SH-SY5Y (cell line): ENCODE results near the gene PSD4.

ENCODE experiments used
- GATA2 ChIP-seq: IDR thresholded peaks from 2 replicates; pipeline ENCODE4 v1.6.1; 2011; ENCODE audit warnings: mild to moderate bottlenecking, low read depth, low read length
- GATA3 ChIP-seq: IDR thresholded peaks from 2 replicates; pipeline ENCODE4 v1.6.1; 2011; ENCODE audit warnings: low read depth, mild to moderate bottlenecking, low read length, moderate library complexity

Gene PSD4

DNA sequence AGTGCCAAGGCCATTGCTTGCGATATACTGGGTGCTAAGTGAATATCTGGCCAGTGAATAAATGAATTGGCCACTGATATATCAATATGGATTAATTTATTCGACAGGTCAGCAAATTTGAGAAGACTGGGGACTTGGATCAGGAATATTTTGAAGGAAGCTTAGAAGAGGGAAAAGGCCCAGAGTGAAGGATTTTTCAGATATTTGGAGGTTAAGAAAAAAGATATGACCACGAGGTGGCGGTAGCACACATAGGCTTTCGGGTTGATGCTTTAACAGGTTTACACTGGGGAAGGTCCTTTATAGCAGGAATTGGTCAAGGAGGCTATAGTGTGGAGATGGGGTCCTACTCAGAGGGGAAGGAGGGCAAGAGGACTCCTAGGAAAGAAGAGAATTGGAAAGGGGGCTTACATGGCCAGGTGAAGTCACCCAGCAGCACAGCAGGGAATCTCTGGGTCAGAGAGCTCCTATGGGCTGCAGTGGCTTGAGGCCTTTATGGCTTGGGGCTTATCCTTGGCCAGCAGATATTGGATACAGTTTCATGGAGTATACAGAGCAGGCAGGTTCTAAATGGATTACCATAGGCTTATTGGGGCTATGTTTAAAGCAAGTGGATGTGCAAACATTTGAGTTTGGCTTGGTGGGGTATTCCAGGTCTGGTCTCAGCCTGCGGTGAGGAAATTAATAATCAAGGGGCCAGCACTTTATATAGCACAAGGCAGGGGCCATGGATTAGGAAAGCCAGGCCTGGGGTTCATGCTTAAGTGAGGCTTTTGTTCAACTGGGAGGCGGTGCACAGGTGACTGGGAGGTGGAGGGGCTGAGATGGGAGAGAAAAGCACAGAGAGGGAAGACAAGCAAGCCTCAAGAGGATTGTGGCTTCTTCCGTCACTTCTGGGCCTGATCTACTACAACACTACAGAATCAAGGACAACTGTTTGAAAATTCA is 36.7 kb upstream of the PSD4 start:
- no peak for TF ChIP-seq GATA3
- TF ChIP-seq GATA2: no peak

DNA sequence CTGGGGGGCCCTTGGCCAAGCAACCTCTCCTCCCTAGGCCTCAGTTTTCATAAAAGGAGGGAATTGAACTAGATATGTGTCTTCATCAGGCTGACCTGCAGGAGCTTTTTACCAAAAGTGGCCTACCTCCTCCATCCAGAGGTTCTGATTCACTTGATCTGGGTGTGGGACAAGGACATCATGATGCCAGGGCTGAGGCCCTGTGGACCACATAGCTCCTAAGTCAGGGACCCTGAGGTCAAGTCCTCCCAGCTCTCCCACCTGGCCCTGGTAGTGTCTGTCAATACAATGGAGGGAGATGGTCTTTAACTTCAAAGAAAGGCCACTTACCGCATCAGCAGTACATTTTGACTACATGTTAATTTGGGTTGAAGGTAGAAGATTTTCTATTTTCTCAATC is 35.9 kb upstream of the PSD4 start:
- TF ChIP-seq GATA2 (no peak), GATA3 (no peak)

DNA sequence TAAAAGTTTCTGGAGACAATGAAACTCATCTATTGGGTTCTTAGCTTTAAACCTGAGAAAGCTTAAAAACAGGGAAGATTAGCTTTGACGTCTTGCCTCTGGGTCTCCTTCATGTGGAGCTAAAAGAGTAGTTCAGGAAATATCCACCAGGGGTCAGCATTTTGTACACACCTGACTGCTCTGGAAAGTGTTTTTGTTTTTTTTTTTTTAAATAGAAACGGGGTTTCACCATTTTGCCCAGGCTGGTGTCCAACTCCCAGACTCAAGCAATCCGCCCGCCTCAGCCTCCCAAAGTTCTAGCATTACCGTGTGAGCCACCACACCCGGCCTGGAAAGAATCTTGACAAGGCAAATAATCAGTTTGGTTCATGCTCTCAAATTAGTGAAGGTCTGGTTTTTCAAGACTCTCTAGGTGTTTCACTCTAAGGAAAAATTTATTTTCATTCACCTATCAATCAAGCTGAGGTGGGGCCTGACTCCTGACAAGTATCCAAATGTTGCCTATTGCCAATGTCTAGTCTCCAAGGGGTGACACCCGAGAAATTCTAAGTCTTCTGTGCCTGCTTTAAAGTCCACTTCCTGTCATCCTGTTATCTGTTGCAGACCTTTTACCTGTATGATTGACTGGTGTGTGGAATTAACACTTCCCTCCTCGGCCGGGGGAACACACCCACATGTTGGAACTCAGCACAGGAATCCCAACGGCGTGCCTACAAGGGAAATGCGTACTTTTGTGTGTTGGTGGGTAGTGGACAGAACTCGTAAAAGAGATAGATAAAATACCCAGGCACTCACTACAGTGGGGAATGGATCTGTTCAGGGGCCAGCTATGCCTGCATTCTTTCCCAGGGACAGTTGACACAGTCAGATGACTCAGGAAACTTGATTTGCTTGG is 35.1 kb upstream of the PSD4 start:
- no peak for TF ChIP-seq GATA3
- TF ChIP-seq GATA2: no peak

DNA sequence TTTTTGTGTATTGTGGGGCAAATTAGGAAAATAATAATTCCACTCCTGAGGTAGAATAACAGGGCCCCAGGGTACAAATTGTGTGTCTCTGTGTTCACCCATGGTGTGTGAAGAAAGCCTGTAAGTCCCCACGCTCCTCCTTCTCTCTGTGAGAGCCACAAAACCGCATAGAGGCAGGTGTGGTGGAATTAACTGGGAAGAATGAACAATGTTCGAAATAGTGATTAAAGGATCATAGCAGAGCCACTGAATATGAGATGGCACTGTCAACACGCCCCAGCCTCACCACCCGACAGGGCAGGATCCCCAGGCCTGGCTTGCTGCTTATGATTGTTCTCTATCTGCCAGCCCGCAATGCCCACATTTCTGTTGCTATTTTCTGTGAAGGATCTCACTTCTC is 32.3 kb upstream of the PSD4 start:
- no peak for TF ChIP-seq GATA2
- TF ChIP-seq GATA3: no peak

DNA sequence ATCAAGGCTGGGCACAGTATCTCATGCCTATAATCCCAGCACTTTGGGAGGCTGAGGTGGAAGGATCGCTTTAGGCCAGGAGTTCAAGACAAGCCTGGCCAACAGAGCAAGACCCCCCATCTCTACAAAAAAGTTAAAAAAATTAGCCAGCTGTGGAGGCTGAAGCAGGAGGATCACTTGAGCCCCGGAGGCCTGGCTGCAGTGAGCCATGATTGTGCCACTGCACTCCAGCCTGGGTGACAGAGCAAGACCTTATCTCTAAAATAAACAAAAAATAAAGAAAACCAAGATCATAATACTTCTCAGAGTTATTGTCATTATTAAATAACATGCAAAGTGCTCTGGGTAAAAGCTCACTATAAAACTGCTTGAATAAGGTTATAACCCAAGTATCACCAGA is 31.5 kb upstream of the PSD4 start:
- TF ChIP-seq GATA2: no peak
- TF ChIP-seq GATA3: no peak

DNA sequence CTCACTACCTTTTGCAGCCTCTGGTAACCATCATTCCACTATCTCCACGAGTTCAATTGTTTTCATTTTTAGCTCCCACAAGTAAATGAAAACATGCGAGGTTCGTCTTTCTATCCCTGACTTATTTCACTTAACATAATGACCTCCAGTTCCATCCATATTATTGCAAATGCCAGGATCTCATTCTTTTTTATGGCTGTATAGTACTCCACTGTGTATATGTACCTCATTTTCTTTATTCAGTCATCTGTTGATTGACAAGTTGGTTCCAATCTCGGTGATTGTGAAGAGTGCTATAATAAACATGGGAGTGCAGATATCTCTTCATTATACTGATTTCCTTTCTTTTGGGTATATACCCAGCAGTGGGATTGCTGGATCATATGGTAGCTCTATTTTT is 29.5 kb upstream of the PSD4 start:
- TF ChIP-seq GATA2: no peak
- TF ChIP-seq GATA3: no peak

DNA sequence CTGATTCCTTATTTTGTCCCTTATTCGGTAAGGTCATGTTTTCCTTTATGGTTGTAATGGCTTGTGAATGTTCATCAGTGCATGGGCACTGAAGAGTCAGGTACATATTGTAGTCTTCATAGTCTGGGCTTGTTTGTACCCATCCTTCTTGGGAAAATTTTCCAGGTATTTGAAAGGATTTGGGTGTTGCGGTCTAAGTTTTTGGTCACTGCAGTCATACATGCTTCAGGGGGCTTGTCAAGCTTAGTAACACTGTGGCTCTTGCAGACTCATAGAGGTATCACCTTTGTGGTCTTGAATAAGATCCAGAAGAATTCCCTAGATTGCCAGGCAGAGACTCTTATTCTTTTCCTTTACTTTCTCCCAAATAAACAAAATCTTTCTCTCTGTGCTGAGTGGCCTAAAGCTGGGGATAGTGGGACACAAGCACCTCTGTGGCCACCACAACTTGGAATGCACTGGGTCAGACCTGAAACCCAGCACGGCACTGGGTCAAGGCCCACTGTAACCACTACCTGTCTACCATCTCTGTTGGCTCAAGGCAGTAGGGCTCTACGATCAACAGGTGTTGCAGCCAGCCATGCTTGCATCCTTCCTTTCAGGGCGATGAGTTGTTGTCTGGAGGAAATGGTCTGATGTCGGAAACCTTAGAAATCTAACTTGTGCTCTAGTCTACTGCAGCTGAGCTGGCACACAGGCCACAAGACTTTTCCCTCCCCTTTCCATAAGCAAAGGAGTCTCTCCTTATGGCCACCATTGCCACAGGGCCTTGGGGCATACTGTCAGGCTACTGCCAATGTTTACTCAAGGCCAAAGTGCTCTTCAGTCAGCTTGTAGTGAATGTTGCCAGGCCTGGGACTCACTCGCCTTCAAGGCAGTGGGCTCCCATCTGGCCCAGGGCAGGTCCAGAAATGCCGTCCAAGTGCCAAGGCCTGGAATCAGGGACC is 24.9 kb upstream of the PSD4 start:
- no peak for TF ChIP-seq GATA3
- TF ChIP-seq GATA2: no peak

DNA sequence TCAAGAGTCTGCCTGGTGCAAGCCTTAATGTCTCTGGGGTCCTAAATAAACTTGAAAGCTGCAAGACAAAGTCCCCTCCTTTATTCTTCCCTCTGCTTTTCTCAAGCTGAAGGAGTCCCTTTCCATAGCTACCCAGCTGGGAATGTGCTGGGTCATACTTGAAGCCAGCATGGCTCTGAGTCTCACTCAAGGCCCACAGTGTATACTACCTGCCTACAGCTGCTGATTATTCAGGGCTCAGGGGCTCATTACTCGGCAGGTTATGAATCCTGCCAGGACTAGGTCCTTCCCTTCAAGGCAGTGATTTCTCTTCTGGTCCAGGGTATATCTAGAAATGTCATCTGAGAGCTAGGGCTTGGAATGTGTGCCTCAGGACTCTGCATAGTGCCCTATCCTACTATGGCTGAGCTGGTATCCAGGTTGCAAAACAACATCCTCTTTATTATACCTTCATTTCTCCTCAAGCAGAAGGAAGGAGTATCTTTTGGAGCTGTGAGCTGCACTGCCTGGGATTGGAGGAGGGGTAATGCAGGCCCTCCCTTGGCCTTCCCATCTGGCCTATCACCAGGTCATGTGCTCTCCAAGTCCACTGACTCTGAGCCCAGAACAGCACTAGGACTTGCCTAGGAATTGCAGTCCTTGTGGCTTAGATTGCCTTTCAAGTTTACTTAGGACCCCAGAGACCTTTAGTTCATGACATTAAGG is 24.1 kb upstream of the PSD4 start:
- TF ChIP-seq GATA2 (no peak), GATA3 (no peak)

DNA sequence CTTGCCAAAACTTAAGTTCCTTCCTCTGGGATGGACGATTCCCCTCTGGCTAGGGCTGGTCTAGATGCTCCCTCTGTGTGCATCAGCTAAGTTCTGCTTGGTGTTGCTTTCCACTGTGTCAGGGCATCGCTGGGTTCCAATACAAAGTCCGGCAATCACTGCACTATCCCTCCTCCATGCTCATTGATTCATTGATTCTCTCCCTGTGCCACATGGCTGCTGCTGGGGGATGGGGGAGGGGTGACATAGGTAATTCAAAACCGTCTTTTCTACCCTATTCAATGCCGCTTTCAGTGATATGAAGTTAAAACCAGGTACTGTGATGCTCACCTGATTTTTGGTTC is 23.5 kb upstream of the PSD4 start:
- TF ChIP-seq GATA3: no peak
- no peak for TF ChIP-seq GATA2

DNA sequence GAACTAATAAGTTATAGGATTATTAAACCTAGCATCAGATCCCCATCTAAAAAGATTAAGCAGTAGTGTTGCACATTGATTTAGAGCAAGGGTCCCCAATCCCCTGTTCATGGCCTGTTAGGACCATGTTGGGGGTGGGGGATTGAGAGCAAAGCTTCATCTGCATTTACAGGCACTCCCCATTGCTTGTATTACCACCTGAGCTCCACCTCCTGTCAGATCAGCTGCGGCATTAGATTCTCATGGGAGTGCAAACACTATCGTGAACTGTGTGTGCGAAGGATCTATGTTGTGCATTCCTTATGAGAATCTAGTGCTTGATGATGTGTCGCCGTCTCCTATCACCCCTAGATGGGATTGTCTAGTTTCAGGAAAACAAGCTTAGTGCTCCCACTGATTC is 18.4 kb upstream of the PSD4 start:
- TF ChIP-seq GATA3 (no peak), GATA2 (no peak)

DNA sequence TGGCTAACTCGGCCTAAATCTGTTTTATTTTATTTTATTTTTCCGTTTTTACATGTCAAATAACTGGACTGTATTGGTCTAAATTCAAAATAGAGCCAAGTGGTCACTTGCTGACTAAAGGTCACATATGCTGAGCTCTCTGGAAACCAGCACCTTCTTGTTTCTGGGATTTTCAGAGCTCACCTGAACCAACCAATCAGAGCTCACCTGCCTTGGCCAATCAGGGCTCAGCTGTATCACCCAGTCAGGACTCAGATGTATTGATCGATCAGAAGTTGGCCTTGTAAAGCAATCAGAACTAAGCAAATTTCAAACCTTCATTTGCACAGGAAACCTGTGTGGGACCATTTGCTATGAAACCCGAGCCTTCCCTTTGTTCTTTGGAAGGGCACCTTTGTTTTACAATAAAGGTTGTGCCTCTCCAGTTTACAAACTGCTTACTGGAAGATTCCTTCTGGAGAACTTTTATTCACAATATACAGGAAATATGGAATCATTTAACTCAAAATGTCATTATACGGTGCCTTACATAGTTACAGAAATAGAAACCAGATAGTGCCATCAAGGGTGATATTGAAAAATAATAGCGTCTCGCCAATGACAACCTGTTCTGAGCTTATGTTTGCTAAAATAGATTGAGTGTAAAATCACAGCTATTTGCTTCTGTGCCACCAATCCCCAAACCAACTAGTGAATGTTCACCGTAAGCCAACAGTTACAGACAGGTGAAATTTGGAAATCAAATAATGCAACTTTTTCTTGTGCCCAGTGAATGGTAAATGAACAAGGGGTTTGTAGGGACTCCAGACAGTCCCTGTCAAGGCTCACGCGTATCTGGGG is 17.3 kb upstream of the PSD4 start:
- TF ChIP-seq GATA2: no peak
- no peak for TF ChIP-seq GATA3

DNA sequence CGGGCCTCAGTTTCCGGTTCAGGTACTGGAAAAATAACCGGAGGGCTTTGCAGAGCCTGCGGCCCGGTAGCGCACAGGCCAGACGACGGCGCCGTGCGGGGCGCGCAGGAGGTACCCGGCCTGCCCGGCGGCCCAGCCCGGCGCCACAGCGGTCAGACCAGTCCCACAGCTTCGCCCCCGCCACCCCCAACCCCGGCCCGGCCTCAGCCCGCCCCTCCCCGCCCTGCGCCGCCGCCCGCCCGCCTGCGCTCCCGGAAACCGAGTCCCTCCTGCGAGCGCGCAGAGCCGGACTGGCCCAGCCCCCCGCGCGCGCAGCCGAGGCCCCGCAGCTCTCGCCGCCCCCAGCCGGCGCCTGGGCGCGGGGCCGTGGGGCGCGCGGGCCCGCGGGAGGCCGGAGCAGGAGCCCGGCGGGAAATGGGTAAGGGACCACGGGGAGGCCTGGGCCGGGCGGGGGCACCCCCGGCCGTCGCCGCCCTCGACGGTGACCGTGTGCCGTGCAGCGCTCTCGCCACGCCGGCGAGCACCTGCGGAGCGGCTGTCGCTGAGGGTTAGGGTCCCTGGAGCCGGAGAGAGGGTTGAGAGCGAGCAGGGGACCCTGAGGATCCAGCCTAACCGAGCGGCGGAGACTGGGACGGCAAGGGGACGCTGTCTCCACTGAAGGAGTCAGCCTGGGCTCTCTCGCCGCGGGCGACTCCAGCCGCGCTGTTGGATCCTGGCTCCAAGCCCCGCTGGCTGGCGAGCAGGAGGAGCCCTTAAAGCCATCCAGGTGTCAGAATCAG is 16.5 kb upstream of the PSD4 start:
- no peak for TF ChIP-seq GATA2
- TF ChIP-seq GATA3: no peak

DNA sequence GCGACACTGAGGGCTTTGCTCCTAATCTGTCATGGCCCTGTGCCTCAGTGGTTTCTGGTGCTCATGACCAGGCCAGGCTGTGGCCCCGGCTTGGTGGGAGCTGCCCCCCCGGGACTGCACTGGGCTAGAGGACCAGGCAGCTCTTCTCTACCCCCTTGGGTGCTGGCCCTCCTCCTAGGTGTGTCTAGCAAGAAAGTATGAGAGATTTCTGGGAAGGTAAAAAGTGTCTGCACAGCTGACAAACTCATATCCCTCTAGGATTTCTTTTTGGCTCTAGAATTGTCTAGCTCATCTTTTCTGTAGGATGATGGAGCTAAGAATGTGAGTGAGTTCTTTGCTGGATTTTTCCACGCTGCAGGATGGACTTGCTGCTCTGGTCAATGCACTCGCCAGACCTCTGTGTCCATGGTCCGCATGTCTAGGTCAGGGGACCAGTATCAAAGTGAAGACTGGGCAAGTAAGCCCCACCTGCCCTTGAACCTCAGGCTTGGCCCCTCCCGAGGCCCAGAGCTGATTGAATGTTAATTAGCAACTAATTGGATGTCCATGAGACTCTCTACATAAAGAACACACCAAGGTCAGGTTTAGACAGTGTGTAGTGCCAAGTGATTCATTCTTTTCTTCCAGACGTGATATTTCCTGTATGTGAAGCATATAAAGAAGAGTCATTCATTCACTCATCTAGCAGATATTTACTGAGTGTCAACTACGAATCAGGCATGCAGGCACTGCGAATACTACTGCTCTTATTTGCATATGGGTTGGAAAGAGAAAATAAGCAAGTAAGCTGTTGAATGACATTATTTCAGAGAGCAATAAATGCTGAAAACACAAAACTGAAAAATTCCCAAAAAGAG is 15.6 kb upstream of the PSD4 start:
- TF ChIP-seq GATA2 (no peak), GATA3 (no peak)
